Measurements from ENCODE around the gene NOTCH1. TPM values are rescaled to one million over a fixed set of nuclear protein-coding genes. Genes with fewer than 3 reads are reported as not detected.

The NOTCH1 gene
- total RNA-seq, 1 experiment from 2014 or later: 95.6 TPM

DNA sequence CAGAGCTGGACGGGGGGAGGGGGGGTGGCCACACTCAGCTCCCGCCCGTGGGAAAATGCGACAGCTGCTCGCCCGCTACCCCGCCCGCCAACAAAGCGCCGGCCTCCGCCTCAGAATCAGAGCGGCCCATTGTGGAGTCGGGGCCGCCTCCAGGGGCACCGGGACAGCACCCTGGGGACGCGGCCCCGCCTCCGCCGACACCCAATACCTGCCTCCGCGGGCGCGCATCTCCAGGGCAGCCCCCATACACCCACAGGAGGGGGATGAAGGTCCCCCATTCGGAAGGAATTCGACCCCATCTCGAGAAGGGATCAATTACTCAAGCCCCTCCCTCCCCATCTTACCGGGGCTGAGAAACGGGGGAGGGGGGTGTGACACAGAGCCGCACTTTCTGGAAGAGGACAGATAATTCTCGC is 1.3 kb downstream of the NOTCH1 start:
- Mint-ChIP-seq H3K36me3 (no peaks in the 10 kb centered on the region), H3K4me3 (peak overlapping the region; percentile 73), H3K27me3 (ENCODE audit: low read depth) (no peaks in the 10 kb centered on the region), H3K27ac (no peak overlapping the region), H3K4me1 (peaks cover 43% of the 10 kb centered on the region), H3K9me3 (no peaks in the 10 kb centered on the region)
- ChIA-PET CTCF (no interaction called here), POLR2A (no interaction called here)
- TF ChIP-seq GABPB1 (CRISPR knock-in tag; IDR thresholded peaks at IDR 0.05) (no peak), ERG (CRISPR knock-in tag; IDR thresholded peaks at IDR 0.05) (no peak), E2F1 (CRISPR knock-in tag; IDR thresholded peaks at IDR 0.05) (no peak), AFF4 (CRISPR knock-in tag; IDR thresholded peaks at IDR 0.05; ENCODE audit: borderline replicate concordance) (no peak), MXD4 (CRISPR knock-in tag; IDR thresholded peaks at IDR 0.05; ENCODE audit: borderline replicate concordance) (no peak), CBFB (CRISPR knock-in tag; IDR thresholded peaks at IDR 0.05; ENCODE audit: low read depth) (no peak), TCF7 (CRISPR knock-in tag; IDR thresholded peaks at IDR 0.05; ENCODE audit: low read depth) (no peak), SMAD4 (CRISPR knock-in tag; IDR thresholded peaks at IDR 0.05) (no peak), CREM (CRISPR knock-in tag; IDR thresholded peaks at IDR 0.05) (no peak), ZNF232 (CRISPR knock-in tag; IDR thresholded peaks at IDR 0.05) (no peak), IRF2 (CRISPR knock-in tag; IDR thresholded peaks at IDR 0.05; ENCODE audit: borderline replicate concordance, low read depth) (no peak), NR3C1 (CRISPR knock-in tag; conservative IDR thresholded peaks at IDR 0.05; ENCODE audit: low read depth) (no peak), GTF2I (CRISPR knock-in tag; conservative IDR thresholded peaks at IDR 0.05) (no peak), NFYB (CRISPR knock-in tag; conservative IDR thresholded peaks at IDR 0.05; ENCODE audit: low read depth) (no peak), MLX (CRISPR knock-in tag; IDR thresholded peaks at IDR 0.05) (no peak), JAZF1 (CRISPR knock-in tag; IDR thresholded peaks at IDR 0.05) (no peak)
- TF ChIP-seq, protein P1, sequence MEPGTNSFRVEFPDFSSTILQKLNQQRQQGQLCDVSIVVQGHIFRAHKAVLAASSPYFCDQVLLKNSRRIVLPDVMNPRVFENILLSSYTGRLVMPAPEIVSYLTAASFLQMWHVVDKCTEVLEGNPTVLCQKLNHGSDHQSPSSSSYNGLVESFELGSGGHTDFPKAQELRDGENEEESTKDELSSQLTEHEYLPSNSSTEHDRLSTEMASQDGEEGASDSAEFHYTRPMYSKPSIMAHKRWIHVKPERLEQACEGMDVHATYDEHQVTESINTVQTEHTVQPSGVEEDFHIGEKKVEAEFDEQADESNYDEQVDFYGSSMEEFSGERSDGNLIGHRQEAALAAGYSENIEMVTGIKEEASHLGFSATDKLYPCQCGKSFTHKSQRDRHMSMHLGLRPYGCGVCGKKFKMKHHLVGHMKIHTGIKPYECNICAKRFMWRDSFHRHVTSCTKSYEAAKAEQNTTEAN (CRISPR knock-in tag; IDR thresholded peaks at IDR 0.05): no peak
- TF ChIP-seq, protein P2, sequence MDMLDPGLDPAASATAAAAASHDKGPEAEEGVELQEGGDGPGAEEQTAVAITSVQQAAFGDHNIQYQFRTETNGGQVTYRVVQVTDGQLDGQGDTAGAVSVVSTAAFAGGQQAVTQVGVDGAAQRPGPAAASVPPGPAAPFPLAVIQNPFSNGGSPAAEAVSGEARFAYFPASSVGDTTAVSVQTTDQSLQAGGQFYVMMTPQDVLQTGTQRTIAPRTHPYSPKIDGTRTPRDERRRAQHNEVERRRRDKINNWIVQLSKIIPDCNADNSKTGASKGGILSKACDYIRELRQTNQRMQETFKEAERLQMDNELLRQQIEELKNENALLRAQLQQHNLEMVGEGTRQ (CRISPR knock-in tag; IDR thresholded peaks at IDR 0.05): no peak
- TF ChIP-seq, protein P3, sequence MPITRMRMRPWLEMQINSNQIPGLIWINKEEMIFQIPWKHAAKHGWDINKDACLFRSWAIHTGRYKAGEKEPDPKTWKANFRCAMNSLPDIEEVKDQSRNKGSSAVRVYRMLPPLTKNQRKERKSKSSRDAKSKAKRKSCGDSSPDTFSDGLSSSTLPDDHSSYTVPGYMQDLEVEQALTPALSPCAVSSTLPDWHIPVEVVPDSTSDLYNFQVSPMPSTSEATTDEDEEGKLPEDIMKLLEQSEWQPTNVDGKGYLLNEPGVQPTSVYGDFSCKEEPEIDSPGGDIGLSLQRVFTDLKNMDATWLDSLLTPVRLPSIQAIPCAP (CRISPR knock-in tag; IDR thresholded peaks at IDR 0.05): no peak
- DNase-seq (ENCODE audit: low spot score) (no peak), ATAC-seq (no peak)

All from WTC11 (cell line).